Lower lobe of right lung (tissue), 2 donors: ENCODE measurements around the gene CRIP1. TPM values are rescaled to one million over a fixed set of nuclear protein-coding genes. Genes with fewer than 3 reads are reported as not detected.

ENCODE experiments used
- ATAC-seq, 2 donors: fragments of 200-7000 bp; cut with Tn5 transposase; one replicate each; pipeline ENCODE4 v1.9.1; 2020 to 2022; ENCODE audit warnings: mild to moderate bottlenecking in 2 of 2, moderate library complexity in 2 of 2
- DNase-seq: peaks from one replicate; pipeline ENCODE4 v3.0.0-alpha.2; 2020
- H3K27ac ChIP-seq: fragments of 200-600 bp; one replicate; pipeline ENCODE4 v1.8.0; 2022
- H3K27me3 ChIP-seq: fragments of 200-600 bp; one replicate; pipeline ENCODE4 v1.8.0; 2022; ENCODE audit warnings: low read depth
- H3K36me3 ChIP-seq: fragments of 200-600 bp; one replicate; pipeline ENCODE4 v1.8.0; 2022; ENCODE audit warnings: mild to moderate bottlenecking
- H3K4me1 ChIP-seq: fragments of 200-600 bp; one replicate; pipeline ENCODE4 v1.8.0; 2022
- H3K4me3 ChIP-seq: fragments of 200-600 bp; one replicate; pipeline ENCODE4 v1.8.0; 2022; ENCODE audit warnings: mild to moderate bottlenecking
- H3K9me3 ChIP-seq: fragments of 200-600 bp; one replicate; pipeline ENCODE4 v1.8.0; 2022
- CTCF ChIP-seq: fragments of 200-600 bp; IDR thresholded peaks from one replicate; pipeline ENCODE4 v1.8.0; 2022; ENCODE audit warnings: antibody characterized with exemption, mild to moderate bottlenecking
- intact Hi-C: fragments of 100-400 bp; cut with DNase I; formaldehyde crosslinking; loops from one replicate; pipeline ENCODE4 v1.11.0; 2022
- total RNA-seq: library from RNA; stranded (reverse); fragmentation: NEBNext Ultra II Directional; extraction: Animal tissue kit (Norgen Biotek cat#: 25700); gene quantifications from one replicate; pipeline ENCODE4 v1.2.1, GENCODE V29; 2021
- donor health status: DM: no; HTN: yes; CAD: no; lungs with severe emphysema.

Gene CRIP1
- total RNA-seq, 1 donor from 2014 or later: 237 TPM

- H3K4me3 ChIP-seq: peak overlapping the region; percentile 83
- TF ChIP-seq CTCF: no peak
- H3K4me1 ChIP-seq: peaks cover 74% of the 10 kb centered on the region
- H3K27me3 ChIP-seq: no peaks in the 10 kb centered on the region
- H3K36me3 ChIP-seq: no peaks in the 10 kb centered on the region
- DNase-seq: peak; percentile 87
- peak overlapping the region; percentile 99 for H3K27ac ChIP-seq
- intact Hi-C loops: no loop called here
- peak in 1 of 2 donors; percentile 21 for ATAC-seq
- no peaks in the 10 kb centered on the region for H3K9me3 ChIP-seq
Observed at GRCh38 chr14:105487449-105487985, 831 bp downstream of the CRIP1 start.

GRCh38 chr14:105487986-105488777, 1.5 kb downstream of the CRIP1 start:
- no peak for TF ChIP-seq CTCF
- Histone ChIP-seq H3K9me3 (no peaks in the 10 kb centered on the region), H3K4me3 (peak overlapping the region; percentile 83), H3K27ac (peak overlapping the region; percentile 99), H3K36me3 (no peaks in the 10 kb centered on the region), H3K4me1 (peaks cover 67% of the 10 kb centered on the region), H3K27me3 (no peaks in the 10 kb centered on the region)
- DNase-seq: no peak
- no peak for ATAC-seq
- intact Hi-C loops: no loop called here

GRCh38 chr14:105488781-105489541, 2.3 kb downstream of the CRIP1 start:
- ATAC-seq (no peak), DNase-seq (no peak)
- peaks cover 60% of the 10 kb centered on the region for H3K4me1 ChIP-seq
- peak overlapping the region; percentile 99 for H3K27ac ChIP-seq
- H3K36me3 ChIP-seq: no peaks in the 10 kb centered on the region
- H3K4me3 ChIP-seq: peak overlapping the region; percentile 83
- intact Hi-C loops: no loop called here
- TF ChIP-seq CTCF: no peak
- H3K9me3 ChIP-seq: no peaks in the 10 kb centered on the region
- H3K27me3 ChIP-seq: no peaks in the 10 kb centered on the region

GRCh38 chr14:105489542-105490266, 3.0 kb downstream of the CRIP1 start:
- no peaks in the 10 kb centered on the region for H3K36me3 ChIP-seq
- intact Hi-C loops: no loop called here
- peak; percentile 89 for DNase-seq
- peaks cover 52% of the 10 kb centered on the region for H3K4me1 ChIP-seq
- peak overlapping the region; percentile 83 for H3K4me3 ChIP-seq
- peak; percentile 63 for TF ChIP-seq CTCF
- no peaks in the 10 kb centered on the region for H3K9me3 ChIP-seq
- H3K27ac ChIP-seq: peak overlapping the region; percentile 99
- no peaks in the 10 kb centered on the region for H3K27me3 ChIP-seq
- peak; percentile 16 to 37 for ATAC-seq

- no peak for ATAC-seq
- Histone ChIP-seq H3K9me3 (no peaks in the 10 kb centered on the region), H3K36me3 (no peaks in the 10 kb centered on the region), H3K27ac (peak overlapping the region; percentile 99), H3K4me3 (peak overlapping the region; percentile 83), H3K27me3 (no peaks in the 10 kb centered on the region), H3K4me1 (peaks cover 47% of the 10 kb centered on the region)
- intact Hi-C loops: no loop called here
- no peak for TF ChIP-seq CTCF
- no peak for DNase-seq
Observed at GRCh38 chr14:105490267-105490571, 3.5 kb downstream of the CRIP1 start.
